GM23338 (cell line): Measurements from ENCODE around the gene FGGY. TPM values are rescaled to one million over a fixed set of nuclear protein-coding genes. Genes with fewer than 3 reads are reported as not detected.

Source experiments
- ATAC-seq: fragments of 200-7000 bp; cut with Tn5 transposase; 3 replicates; pipeline ENCODE4 v1.9.1; 2020
- DNase-seq: peaks from one replicate; pipeline ENCODE4 v3.0.0-alpha.2; 2015; ENCODE audit warnings: low spot score
- H2AFZ ChIP-seq: fragments of 200-600 bp; sonication (generic); 2 replicates; pipeline ENCODE4 v1.8.0; 2016; ENCODE audit warnings: antibody characterized with exemption, mild to moderate bottlenecking, moderate library complexity
- H3F3A ChIP-seq: fragments of 200-600 bp; sonication (generic); replicated peaks from 2 replicates; pipeline ENCODE4 v1.8.0; 2017; ENCODE audit warnings: antibody characterized with exemption, mixed run types, low read depth
- H3K27ac ChIP-seq: fragments of 200-600 bp; sonication (generic); 2 replicates; pipeline ENCODE4 v1.6.1; 2016; ENCODE audit warnings: low read depth
- H3K27me3 ChIP-seq: fragments of 200-600 bp; sonication (generic); 2 replicates; pipeline ENCODE4 v1.8.0; 2016; ENCODE audit warnings: mild to moderate bottlenecking, mixed run types, moderate library complexity; ENCODE audit not compliant: insufficient read depth
- H3K36me3 ChIP-seq: fragments of 200-600 bp; sonication (generic); 2 replicates; pipeline ENCODE4 v1.8.0; 2016; ENCODE audit warnings: mild to moderate bottlenecking; ENCODE audit not compliant: insufficient read depth
- H3K4me1 ChIP-seq: fragments of 200-600 bp; sonication (generic); 2 replicates; pipeline ENCODE4 v1.8.0; 2016; ENCODE audit warnings: mild to moderate bottlenecking, moderate library complexity; ENCODE audit not compliant: insufficient read depth
- H3K4me2 ChIP-seq: fragments of 200-600 bp; sonication (generic); 2 replicates; pipeline ENCODE4 v1.7.1; 2017; ENCODE audit warnings: mixed run types
- H3K4me3 ChIP-seq: fragments of 200-600 bp; sonication (generic); 2 replicates; pipeline ENCODE4 v1.6.1; 2016; ENCODE audit warnings: mixed run types
- H3K79me2 ChIP-seq: fragments of 200-600 bp; sonication (generic); replicated peaks from 2 replicates; pipeline ENCODE4 v1.8.0; 2017; ENCODE audit warnings: mild to moderate bottlenecking; ENCODE audit not compliant: insufficient read depth
- H3K9me2 ChIP-seq: fragments of 200-600 bp; sonication (generic); 2 replicates; pipeline ENCODE4 v1.8.0; 2017; ENCODE audit not compliant: insufficient read depth
- H4K20me1 ChIP-seq: fragments of 200-600 bp; sonication (generic); replicated peaks from 2 replicates; pipeline ENCODE4 v1.8.0; 2017; ENCODE audit warnings: mild to moderate bottlenecking; ENCODE audit not compliant: insufficient read depth
- H3K27ac Mint-ChIP-seq: 2 replicates; pipeline ENCODE4 v1.8.0; 2020; ENCODE audit warnings: inconsistent platforms, mild to moderate bottlenecking, moderate library complexity, mixed read lengths
- H3K27me3 Mint-ChIP-seq: 3 replicates; pipeline ENCODE4 v1.8.0; 2022; ENCODE audit warnings: low read depth, mild to moderate bottlenecking, moderate library complexity, mixed read lengths, inconsistent platforms; ENCODE audit not compliant: insufficient read depth, poor library complexity
- H3K36me3 Mint-ChIP-seq: 3 replicates; pipeline ENCODE4 v1.8.0; 2021; ENCODE audit warnings: low read depth, mild to moderate bottlenecking, inconsistent platforms, moderate library complexity, mixed read lengths
- H3K4me1 Mint-ChIP-seq: 3 replicates; pipeline ENCODE4 v1.8.0; 2020; ENCODE audit warnings: mild to moderate bottlenecking, inconsistent platforms, mixed read lengths
- H3K4me3 Mint-ChIP-seq: 3 replicates; pipeline ENCODE4 v1.8.0; 2021; ENCODE audit warnings: moderate library complexity, mild to moderate bottlenecking, inconsistent platforms, mixed read lengths
- H3K9me3 Mint-ChIP-seq: 3 replicates; pipeline ENCODE4 v1.8.0; 2020; ENCODE audit warnings: moderate library complexity, mild to moderate bottlenecking, inconsistent platforms, mixed read lengths
- EZH2 ChIP-seq: fragments of 200-600 bp; sonication (generic); IDR thresholded peaks from one replicate; pipeline ENCODE4 v1.8.0; 2017; ENCODE audit warnings: antibody characterized with exemption, mild to moderate bottlenecking, low read depth; ENCODE audit not compliant: unreplicated experiment
- ZNF462 ChIP-seq: fragments of 250-450 bp; sonication (Bioruptor Pico); IDR thresholded peaks from 2 replicates; pipeline ENCODE4 v1.5.0; 2020; ENCODE audit warnings: mild to moderate bottlenecking, moderate library complexity
- polyA plus RNA-seq: library from polyadenylated mRNA; unstranded; fragments of >200 nt; fragmentation: Nextera tagmentation; extraction: Ambion mirVana; gene quantifications from 2 replicates; pipeline ENCODE4 v1.2.1, GENCODE V29; 2016
- total RNA-seq: library from RNA; depleted of rRNA; stranded (reverse); fragments of >200 nt; shearing (Covaris generic); gene quantifications from 2 replicates; pipeline ENCODE4 v1.2.3, GENCODE V29; 2014

Gene FGGY
- total and polyA plus RNA-seq, 2 experiments from 2014 or later: 10.9 to 21.4 TPM

GRCh38 chr1:59428828-59429227 lies 131.9 kb downstream of the FGGY start:
- H3K79me2 ChIP-seq: no peaks in the 10 kb centered on the region
- no peak for TF ChIP-seq EZH2
- no peaks in the 10 kb centered on the region for H3F3A ChIP-seq
- H3K4me3 Mint-ChIP-seq: no peak overlapping the region
- DNase-seq (no peak), ATAC-seq (no peak)
- no peaks in the 10 kb centered on the region for H4K20me1 ChIP-seq
- 0 out of 2 replicates have a peak, but pooled peaks cover 6% of the 10 kb centered on the region for H3K9me2 ChIP-seq
- H3K36me3 Mint-ChIP-seq: no peaks in the 10 kb centered on the region
- no peaks in the 10 kb centered on the region for H3K4me1 Mint-ChIP-seq
- H3K9me3 Mint-ChIP-seq: no peaks in the 10 kb centered on the region
- H3K27me3 Mint-ChIP-seq: no peaks in the 10 kb centered on the region
- no peaks in the 10 kb centered on the region for H3K27me3 ChIP-seq
- no peak overlapping the region for H3K27ac Mint-ChIP-seq
- no peaks in the 10 kb centered on the region for H3K4me1 ChIP-seq
- H3K36me3 ChIP-seq: no peaks in the 10 kb centered on the region
- no peak overlapping the region for H3K4me2 ChIP-seq
- H3K27ac ChIP-seq: no peak overlapping the region
- H2AFZ ChIP-seq: no peak overlapping the region
- H3K4me3 ChIP-seq: no peak overlapping the region

- TF ChIP-seq ZNF462 (CRISPR knock-in tag): no peak
- ATAC-seq (no peak), DNase-seq (no peak)
- no peaks in the 10 kb centered on the region for H3K4me1 ChIP-seq
- no peaks in the 10 kb centered on the region for H3F3A ChIP-seq
- no peaks in the 10 kb centered on the region for H3K79me2 ChIP-seq
- Mint-ChIP-seq H3K9me3 (no peaks in the 10 kb centered on the region), H3K36me3 (no peaks in the 10 kb centered on the region), H3K4me1 (no peaks in the 10 kb centered on the region), H3K27me3 (no peaks in the 10 kb centered on the region), H3K27ac (no peak overlapping the region), H3K4me3 (no peak overlapping the region)
- H3K27me3 ChIP-seq: no peaks in the 10 kb centered on the region
- H3K36me3 ChIP-seq: no peaks in the 10 kb centered on the region
- H3K4me2 ChIP-seq: no peak overlapping the region
- H3K9me2 ChIP-seq: 0 out of 2 replicates have a peak, but pooled peaks cover 6% of the 10 kb centered on the region
- no peak overlapping the region for H2AFZ ChIP-seq
- H3K27ac ChIP-seq: no peak overlapping the region
- H4K20me1 ChIP-seq: no peaks in the 10 kb centered on the region
- no peak overlapping the region for H3K4me3 ChIP-seq
These were observed 132.8 kb downstream of the FGGY start for GRCh38 chr1:59429656-59430055.
